GM18502 (cell line): ENCODE data around the gene HESX1.

Experiments used
- ATAC-seq: cut with Tn5 transposase; IDR thresholded peaks from one replicate; pipeline ENCODE4 v1.9.1; 2021; ENCODE audit warnings: mild to moderate bottlenecking; ENCODE audit not compliant: unreplicated experiment, poor library complexity

HESX1 gene

GRCh38 chr3:57199895-57200297 is at the start of gene HESX1:
Gene HESX1, minus strand, starts transcription at chr3:57199978. Its CDS starts 60 bp downstream, at chr3:57199918.
- ATAC-seq: no peak

GRCh38 chr3:57244946-57245345 is 45.2 kb upstream of the HESX1 start:
- no peak for ATAC-seq

GRCh38 chr3:57234613-57235575 is 35.1 kb upstream of the HESX1 start:
- peak; percentile 66 for ATAC-seq

GRCh38 chr3:57233799-57234198 is 34.0 kb upstream of the HESX1 start:
- ATAC-seq: no peak

- ATAC-seq: no peak
Observed at GRCh38 chr3:57230006-57230405, 30.2 kb upstream of the HESX1 start.

GRCh38 chr3:57227930-57228751 is 28.4 kb upstream of the HESX1 start:
- peak; percentile 46 for ATAC-seq

- peak; percentile 88 for ATAC-seq
Observed at GRCh38 chr3:57227204-57227929, 27.6 kb upstream of the HESX1 start, which contains the start of gene APPL1. Gene APPL1, plus strand, starts transcription at chr3:57227729. Its CDS starts 155 bp downstream, at chr3:57227884.

GRCh38 chr3:57226176-57226575 is 26.4 kb upstream of the HESX1 start:
- no peak for ATAC-seq

- ATAC-seq: no peak
Observed at GRCh38 chr3:57224856-57225255, 25.1 kb upstream of the HESX1 start.

- ATAC-seq: no peak
Observed at GRCh38 chr3:57221883-57222282, 22.1 kb upstream of the HESX1 start.

- no peak for ATAC-seq
Observed at GRCh38 chr3:57206423-57206822, 6.6 kb upstream of the HESX1 start.

- no peak for ATAC-seq
Observed at GRCh38 chr3:57194641-57195040, 5.1 kb downstream of the HESX1 start.

GRCh38 chr3:57192028-57192427 is 7.8 kb downstream of the HESX1 start:
- ATAC-seq: no peak

- ATAC-seq: no peak
Observed at GRCh38 chr3:57184526-57184925, 15.3 kb downstream of the HESX1 start.

- no peak for ATAC-seq
Observed at GRCh38 chr3:57179580-57180410, 20.0 kb downstream of the HESX1 start.

GRCh38 chr3:57176045-57176444 is 23.7 kb downstream of the HESX1 start:
- ATAC-seq: no peak

GRCh38 chr3:57173687-57174086 is 26.1 kb downstream of the HESX1 start:
- ATAC-seq: no peak

- no peak for ATAC-seq
Observed at GRCh38 chr3:57170946-57171345, 28.8 kb downstream of the HESX1 start.

GRCh38 chr3:57169872-57170623 is 29.7 kb downstream of the HESX1 start:
- peak; percentile 81 for ATAC-seq
